Ovary (tissue), 9 donors: ENCODE measurements around the gene SMIM3. TPM values are rescaled to one million over a fixed set of nuclear protein-coding genes. Genes with fewer than 3 reads are reported as not detected.
"Not testable (repeated sequence)": the region's sequence is repeated elsewhere in the genome, so short reads cannot be mapped to it uniquely, and the experiment has no call there.

Source experiments
- DNase-seq, 5 donors: peaks; one replicate each; pipeline ENCODE4 v3.0.0-alpha.2; 2019 to 2020
- H3K27ac ChIP-seq, 2 donors: fragments of 200-600 bp; one replicate each; pipeline versions ENCODE4 v1.5.1 to v1.8.0; 2019 to 2022
- H3K27me3 ChIP-seq: fragments of 200-600 bp; one replicate; pipeline ENCODE4 v1.8.0; 2022
- H3K36me3 ChIP-seq: fragments of 200-600 bp; sonication (generic); one replicate; pipeline ENCODE4 v1.5.1; 2019
- H3K4me1 ChIP-seq: one replicate; pipeline ENCODE4 v1.8.1; 2013; ENCODE audit warnings: mild to moderate bottlenecking, moderate library complexity; ENCODE audit not compliant: insufficient read depth
- H3K4me3 ChIP-seq: fragments of 200-600 bp; sonication (generic); one replicate; pipeline ENCODE4 v1.5.1; 2017
- H3K9me3 ChIP-seq, 2 donors: fragments of 200-600 bp in 1 of 2; sonication (generic) in 1 of 2; one replicate each; pipeline versions ENCODE4 v1.5.1 to v1.8.1; 2013 to 2019; ENCODE audit warnings: mild to moderate bottlenecking in 1 of 2, moderate library complexity in 1 of 2
- EP300 ChIP-seq: sonication (generic); formaldehyde crosslinking; IDR thresholded peaks from one replicate; pipeline ENCODE4 v1.6.1; 2017; ENCODE audit warnings: antibody characterized with exemption
- POLR2A ChIP-seq: fragments of 450-650 bp; IDR thresholded peaks from one replicate; pipeline ENCODE4 v1.6.1; 2017; ENCODE audit warnings: antibody characterized with exemption, mild to moderate bottlenecking, moderate library complexity
- WGBS, 3 donors: extraction: QIAGEN DNeasy Blood & Tissue Kit in 1 of 3; methylation state at CpG; one replicate each; pipeline versions ENCODE4 v1.1.5 to v1.1.7; 2013 to 2017; 5-methylcytosine and 5-hydroxymethylcytosine counted together
- intact Hi-C, 4 donors: fragments of 100-400 bp; cut with DNase I; formaldehyde crosslinking; loops; one replicate each; pipeline versions ENCODE4 v1.11.0 to v1.15.1; 2022 to 2023
- polyA plus RNA-seq, 2 donors: library from polyadenylated mRNA; stranded (reverse); fragments of 200-250 nt in 1 of 2; fragments of 350-450 nt in 1 of 2; fragmentation: Illumina TruSeq in 1 of 2; extraction: RNeasy Lipid Tissue Mini Kit (QIAGEN cat#74804) in 1 of 2; gene quantifications; one replicate each; pipeline ENCODE4 v1.2.3, GENCODE V29; 2013 to 2014
- total RNA-seq, 7 donors: library from RNA; depleted of rRNA in 2 of 7; stranded (reverse); fragments of >200 nt in 2 of 7; fragmentation: NEBNext Ultra II Directional in 3 of 7; extraction: Animal tissue kit (Norgen Biotek cat#: 25700) in 3 of 7; gene quantifications; one replicate each; pipeline versions ENCODE4 v1.1.0 to v1.2.4, GENCODE V29; 2016 to 2023
- TF ChIP-seq, protein P1 (sequence below), 3 donors: fragments of 450-650 bp in 2 of 3; fragments of 200-600 bp in 1 of 3; IDR thresholded peaks; one replicate each; pipeline versions ENCODE4 v1.5.1 to v1.8.0; 2016 to 2022; ENCODE audit warnings: antibody characterized with exemption in 3 of 3, mild to moderate bottlenecking in 1 of 3
- donor health status: DM: no; HTN: no; CAD: no; lungs with moderate emphysema.
- donor health status: DM: no; HTN: no; CAD: no.
- donor health status: Bipolar disorder and iron deficiency.
- donor health status: DM: yes; HTN: yes; CAD: no.
- donor health status: DM: no; HTN: no; CAD: no.
- donor health status: DM: yes; HTN: yes; CAD: no.

Gene SMIM3
- total and polyA plus RNA-seq, 9 donors, result 14.7 to 33.6 (median 20.9) TPM

DNA sequence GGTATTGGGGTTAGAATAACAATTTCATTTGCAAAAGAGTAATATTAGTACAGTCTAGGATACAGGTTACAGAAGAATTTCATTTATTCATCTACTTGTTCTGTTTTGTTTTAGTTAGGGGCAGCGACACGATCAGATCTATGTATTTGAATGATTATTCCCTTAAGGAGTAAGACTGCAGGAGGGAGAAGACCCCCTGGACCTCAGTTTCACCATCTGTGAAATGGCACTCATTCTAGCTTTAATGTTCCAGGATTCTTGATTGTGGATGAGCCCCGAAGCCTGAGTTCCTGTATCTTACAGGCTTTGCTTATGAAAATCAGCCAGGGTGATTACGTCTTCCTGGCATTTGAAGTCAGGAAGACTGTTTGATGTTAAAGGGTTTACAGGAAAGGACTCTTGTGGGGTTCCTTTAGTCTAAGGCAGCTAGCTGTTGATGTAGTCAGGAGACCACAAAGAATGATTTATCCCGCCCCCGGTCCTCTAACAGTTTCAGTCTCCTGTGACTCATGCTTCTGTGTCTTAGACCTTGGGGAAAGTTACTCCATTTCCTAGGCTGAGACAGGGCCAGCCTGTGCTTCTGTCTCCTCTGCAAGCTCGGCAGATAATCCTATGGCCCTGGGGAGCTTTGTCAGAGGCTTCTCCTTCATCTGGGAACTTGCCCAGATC, 11.5 kb downstream of the SMIM3 start:
- intact Hi-C loops, result loop anchor here in 1 of 4 donors (10.0 kb wide), 1 partner anchor 235 kb away; no protein-coding TSS in a partner anchor
- Histone ChIP-seq H3K4me1 (no peaks in the 10 kb centered on the region), H3K27ac (no peak overlapping the region), H3K27me3 (no peaks in the 10 kb centered on the region), H3K4me3 (no peak overlapping the region), H3K36me3 (no peaks in the 10 kb centered on the region), H3K9me3 (no peaks in the 10 kb centered on the region)
- TF ChIP-seq POLR2A (no peak), EP300 (no peak)
- TF ChIP-seq, protein P1, sequence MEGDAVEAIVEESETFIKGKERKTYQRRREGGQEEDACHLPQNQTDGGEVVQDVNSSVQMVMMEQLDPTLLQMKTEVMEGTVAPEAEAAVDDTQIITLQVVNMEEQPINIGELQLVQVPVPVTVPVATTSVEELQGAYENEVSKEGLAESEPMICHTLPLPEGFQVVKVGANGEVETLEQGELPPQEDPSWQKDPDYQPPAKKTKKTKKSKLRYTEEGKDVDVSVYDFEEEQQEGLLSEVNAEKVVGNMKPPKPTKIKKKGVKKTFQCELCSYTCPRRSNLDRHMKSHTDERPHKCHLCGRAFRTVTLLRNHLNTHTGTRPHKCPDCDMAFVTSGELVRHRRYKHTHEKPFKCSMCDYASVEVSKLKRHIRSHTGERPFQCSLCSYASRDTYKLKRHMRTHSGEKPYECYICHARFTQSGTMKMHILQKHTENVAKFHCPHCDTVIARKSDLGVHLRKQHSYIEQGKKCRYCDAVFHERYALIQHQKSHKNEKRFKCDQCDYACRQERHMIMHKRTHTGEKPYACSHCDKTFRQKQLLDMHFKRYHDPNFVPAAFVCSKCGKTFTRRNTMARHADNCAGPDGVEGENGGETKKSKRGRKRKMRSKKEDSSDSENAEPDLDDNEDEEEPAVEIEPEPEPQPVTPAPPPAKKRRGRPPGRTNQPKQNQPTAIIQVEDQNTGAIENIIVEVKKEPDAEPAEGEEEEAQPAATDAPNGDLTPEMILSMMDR (IDR thresholded peaks at IDR 0.05), result no peak
- 38 to 55% (median 45%) methylated on average over 7 of the region's 7 CpGs for WGBS, 3 donors
- peak in 3 of 5 donors; percentile 30 to 60 (median 52) for DNase-seq

DNA sequence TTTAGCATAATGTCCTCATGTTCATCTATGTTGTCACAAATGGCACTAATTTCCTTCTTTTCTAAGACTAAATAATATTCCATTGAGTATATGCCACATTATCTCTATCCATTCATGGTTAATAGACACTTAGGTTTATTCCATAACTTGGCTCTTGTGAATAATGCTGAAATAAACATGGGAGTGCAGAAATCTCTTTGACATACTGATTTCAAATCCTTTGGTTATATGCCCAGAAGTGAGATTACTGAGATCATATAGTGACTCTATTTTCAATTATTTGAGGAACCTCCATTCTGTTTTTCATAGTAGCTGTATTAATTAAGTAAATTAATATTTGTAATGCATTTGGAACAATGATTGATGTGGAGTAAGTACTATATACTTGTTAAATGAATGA, 13.0 kb downstream of the SMIM3 start:
- TF ChIP-seq EP300 (no peak), POLR2A (no peak)
- TF ChIP-seq, protein P1 (IDR thresholded peaks at IDR 0.05), result no peak
- DNase-seq, result no peak
- Histone ChIP-seq H3K4me1 (no peaks in the 10 kb centered on the region), H3K36me3 (no peaks in the 10 kb centered on the region), H3K4me3 (no peak overlapping the region), H3K27ac (no peak overlapping the region), H3K27me3 (no peaks in the 10 kb centered on the region), H3K9me3 (no peaks in the 10 kb centered on the region)
- intact Hi-C loops, result no loop called here

DNA sequence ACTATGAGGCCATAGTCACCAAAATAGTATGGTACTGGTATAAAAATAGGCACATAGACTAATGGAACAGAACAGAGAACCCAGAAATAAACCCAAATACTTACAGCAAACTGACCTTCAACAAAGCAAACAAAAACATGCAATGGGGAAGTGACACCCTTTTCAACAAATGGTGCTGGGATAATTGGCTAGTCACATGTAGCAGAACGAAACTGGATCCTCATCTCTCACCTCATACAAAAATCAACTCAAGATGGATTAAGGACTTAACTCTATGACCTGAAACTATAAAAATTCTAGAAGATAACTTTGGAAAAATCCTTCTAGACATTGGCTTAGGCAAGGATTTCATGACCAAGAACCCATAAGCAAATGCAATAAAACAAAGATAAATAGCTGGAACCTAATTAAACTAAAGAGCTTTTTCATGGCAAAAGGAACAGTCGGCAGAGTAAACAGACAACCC, 14.9 kb downstream of the SMIM3 start:
- H3K9me3 ChIP-seq, H3K36me3 ChIP-seq, DNase-seq, intact Hi-C loops, H3K4me1 ChIP-seq, H3K27ac ChIP-seq, H3K27me3 ChIP-seq, H3K4me3 ChIP-seq: not testable (repeated sequence)
- WGBS, 3 donors, result 93 to 97% (median 94%) methylated on average over 2 of the region's 2 CpGs

DNA sequence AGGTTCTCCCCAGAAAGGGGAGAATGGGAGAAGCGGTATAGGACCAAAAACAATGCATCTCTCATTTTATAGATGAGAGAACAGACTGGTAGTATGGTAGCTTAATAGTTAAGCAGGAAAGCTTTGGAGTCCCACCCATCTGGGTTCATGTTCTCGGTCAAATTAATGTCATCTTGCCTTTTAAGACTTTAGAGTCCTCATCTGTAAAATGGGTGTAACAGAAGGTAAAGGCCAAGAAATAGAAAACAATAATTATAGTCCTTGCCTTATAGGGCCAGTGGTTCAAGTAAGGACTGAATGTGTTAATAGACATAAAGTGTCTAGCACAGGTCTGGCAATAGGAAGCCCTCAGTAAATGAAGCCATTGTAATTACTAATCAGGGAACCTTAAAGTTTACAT, 16.4 kb downstream of the SMIM3 start:
- Histone ChIP-seq H3K9me3 (no peaks in the 10 kb centered on the region), H3K4me1 (no peaks in the 10 kb centered on the region), H3K27me3 (no peaks in the 10 kb centered on the region), H3K27ac (no peak overlapping the region), H3K4me3 (no peak overlapping the region), H3K36me3 (no peaks in the 10 kb centered on the region)
- WGBS, 3 donors, result 71 to 88% (median 79%) methylated on average over 2 of the region's 2 CpGs
- DNase-seq, result no peak
- intact Hi-C loops, result no loop called here
- no peak for TF ChIP-seq EP300
- TF ChIP-seq POLR2A, result no peak
- TF ChIP-seq, protein P1 (IDR thresholded peaks at IDR 0.05), result no peak

DNA sequence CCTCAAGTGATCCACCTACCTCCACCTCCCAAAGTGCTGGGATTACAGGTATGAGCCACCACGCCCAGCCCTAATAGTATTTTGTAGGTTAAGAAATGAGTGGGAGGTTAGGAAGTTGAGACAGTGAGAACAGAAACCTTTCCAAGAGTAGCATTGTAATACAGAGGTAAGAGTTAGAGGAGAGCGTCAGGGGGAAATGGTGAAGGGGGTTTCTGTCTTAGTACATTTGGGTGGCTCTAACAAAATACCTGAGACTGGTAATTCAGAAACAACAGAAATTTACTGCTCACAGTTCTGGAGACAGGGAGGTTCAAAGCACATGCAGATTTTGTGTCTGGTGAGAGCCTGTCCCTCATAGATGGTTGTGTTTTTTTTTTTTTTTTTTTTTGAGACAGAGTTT, 18.8 kb downstream of the SMIM3 start:
- Histone ChIP-seq H3K27ac (no peak overlapping the region), H3K4me3 (no peak overlapping the region), H3K27me3 (no peaks in the 10 kb centered on the region), H3K36me3 (no peaks in the 10 kb centered on the region), H3K9me3 (no peaks in the 10 kb centered on the region), H3K4me1 (no peaks in the 10 kb centered on the region)
- no peak for DNase-seq
- WGBS, 3 donors, result 94 to 100% (median 96%) methylated on average over 2 of the region's 2 CpGs
- intact Hi-C loops, result no loop called here
- no peak for TF ChIP-seq POLR2A
- TF ChIP-seq EP300, result no peak
- TF ChIP-seq, protein P1 (IDR thresholded peaks at IDR 0.05), result no peak
